ENCODE data around the gene LEKR1. TPM values are rescaled to one million over a fixed set of nuclear protein-coding genes. Genes with fewer than 3 reads are reported as not detected.

The LEKR1 gene
- total RNA-seq, 2 experiments from 2014 or later = 1.4 to 1.6 TPM

- no peaks in the 10 kb centered on the region for H3K36me3 Mint-ChIP-seq (ENCODE audit: low read depth)
- no peaks in the 10 kb centered on the region for H3K4me1 Mint-ChIP-seq
- DNase-seq = no peak
- no peak overlapping the region for H3K27ac Mint-ChIP-seq
- H3K4me3 Mint-ChIP-seq = no peak overlapping the region
- POLR2A ChIA-PET = no interaction called here
- CTCF ChIA-PET = no interaction called here
- peaks cover 22% of the 10 kb centered on the region for H3K27me3 Mint-ChIP-seq
- peaks cover 2% of the 10 kb centered on the region for H3K9me3 Mint-ChIP-seq
Observed at GRCh38 chr3:157045238-157045850, 219.2 kb downstream of the LEKR1 start.

- CTCF ChIA-PET = interaction anchor here (1.0 kb wide), 1 partner anchor 91 kb away, joined by 3 read pairs; no protein-coding TSS in a partner anchor
- H3K9me3 Mint-ChIP-seq = peaks cover 2% of the 10 kb centered on the region
Observed at GRCh38 chr3:157046520-157046919, 220.4 kb downstream of the LEKR1 start.

GRCh38 chr3:157051055-157051454, 224.9 kb downstream of the LEKR1 start:
- Mint-ChIP-seq H3K36me3 (ENCODE audit: low read depth) (no peaks in the 10 kb centered on the region), H3K4me1 (no peaks in the 10 kb centered on the region), H3K27me3 (peaks cover 7% of the 10 kb centered on the region), H3K4me3 (no peak overlapping the region), H3K27ac (no peak overlapping the region), H3K9me3 (no peaks in the 10 kb centered on the region)
- ChIA-PET CTCF (interaction anchor here (1.2 kb wide), 1 partner anchor 12 kb away, joined by 3 read pairs; no protein-coding TSS in a partner anchor), POLR2A (no interaction called here)
- DNase-seq = no peak

More at GRCh38 chr3:157046520-157046919, 220.4 kb downstream of the LEKR1 start:
- Mint-ChIP-seq H3K27me3 (peaks cover 19% of the 10 kb centered on the region), H3K4me3 (no peak overlapping the region), H3K36me3 (ENCODE audit: low read depth) (no peaks in the 10 kb centered on the region), H3K4me1 (no peaks in the 10 kb centered on the region), H3K27ac (no peak overlapping the region)
- no peak for DNase-seq
- POLR2A ChIA-PET = no interaction called here

GRCh38 chr3:157051591-157051990, 225.4 kb downstream of the LEKR1 start:
- H3K36me3 Mint-ChIP-seq (ENCODE audit: low read depth) = no peaks in the 10 kb centered on the region
- no peak overlapping the region for H3K27ac Mint-ChIP-seq
- no peaks in the 10 kb centered on the region for H3K9me3 Mint-ChIP-seq
- H3K4me3 Mint-ChIP-seq = no peak overlapping the region
- POLR2A ChIA-PET = no interaction called here
- H3K27me3 Mint-ChIP-seq = peaks cover 7% of the 10 kb centered on the region
- no peaks in the 10 kb centered on the region for H3K4me1 Mint-ChIP-seq
- CTCF ChIA-PET = no interaction called here
- DNase-seq = no peak

GRCh38 chr3:157056035-157056434, 229.9 kb downstream of the LEKR1 start:
- ChIA-PET CTCF (no interaction called here), POLR2A (no interaction called here)
- no peak for DNase-seq
- Mint-ChIP-seq H3K36me3 (ENCODE audit: low read depth) (no peaks in the 10 kb centered on the region), H3K27me3 (no peaks in the 10 kb centered on the region), H3K9me3 (no peaks in the 10 kb centered on the region), H3K4me3 (no peak overlapping the region), H3K4me1 (peaks cover 14% of the 10 kb centered on the region), H3K27ac (no peak overlapping the region)

GRCh38 chr3:157058392-157059071, 232.4 kb downstream of the LEKR1 start:
- peaks cover 14% of the 10 kb centered on the region for H3K4me1 Mint-ChIP-seq
- H3K27ac Mint-ChIP-seq = no peak overlapping the region
- no peaks in the 10 kb centered on the region for H3K27me3 Mint-ChIP-seq
- peaks cover 2% of the 10 kb centered on the region for H3K9me3 Mint-ChIP-seq
- ChIA-PET CTCF (no interaction called here), POLR2A (no interaction called here)
- H3K4me3 Mint-ChIP-seq = no peak overlapping the region
- H3K36me3 Mint-ChIP-seq (ENCODE audit: low read depth) = no peaks in the 10 kb centered on the region
- DNase-seq = no peak

- no peak for DNase-seq
- Mint-ChIP-seq H3K27me3 (no peaks in the 10 kb centered on the region), H3K9me3 (peaks cover 2% of the 10 kb centered on the region), H3K4me1 (peaks cover 14% of the 10 kb centered on the region), H3K36me3 (ENCODE audit: low read depth) (no peaks in the 10 kb centered on the region), H3K27ac (no peak overlapping the region), H3K4me3 (no peak overlapping the region)
- POLR2A ChIA-PET = no interaction called here
- CTCF ChIA-PET = no interaction called here
Observed at GRCh38 chr3:157059181-157059580, 233.0 kb downstream of the LEKR1 start.

GRCh38 chr3:157059661-157060060, 233.5 kb downstream of the LEKR1 start:
- H3K4me3 Mint-ChIP-seq = no peak overlapping the region

GRCh38 chr3:157061265-157061664, 235.1 kb downstream of the LEKR1 start:
- ChIA-PET CTCF (no interaction called here), POLR2A (no interaction called here)
- H3K9me3 Mint-ChIP-seq = peaks cover 2% of the 10 kb centered on the region
- no peak overlapping the region for H3K4me3 Mint-ChIP-seq
- no peak for DNase-seq
- H3K36me3 Mint-ChIP-seq (ENCODE audit: low read depth) = no peaks in the 10 kb centered on the region
- H3K4me1 Mint-ChIP-seq = peaks cover 16% of the 10 kb centered on the region
- no peaks in the 10 kb centered on the region for H3K27me3 Mint-ChIP-seq
- H3K27ac Mint-ChIP-seq = no peak overlapping the region

More at GRCh38 chr3:157059661-157060060, 233.5 kb downstream of the LEKR1 start:
- peaks cover 2% of the 10 kb centered on the region for H3K9me3 Mint-ChIP-seq
- H3K27ac Mint-ChIP-seq = no peak overlapping the region
- H3K36me3 Mint-ChIP-seq (ENCODE audit: low read depth) = no peaks in the 10 kb centered on the region
- no peak for DNase-seq
- ChIA-PET POLR2A (no interaction called here), CTCF (no interaction called here)
- peaks cover 14% of the 10 kb centered on the region for H3K4me1 Mint-ChIP-seq
- no peaks in the 10 kb centered on the region for H3K27me3 Mint-ChIP-seq

GRCh38 chr3:157063469-157063868, 237.3 kb downstream of the LEKR1 start:
- no peak overlapping the region for H3K27ac Mint-ChIP-seq
- no peaks in the 10 kb centered on the region for H3K27me3 Mint-ChIP-seq
- ChIA-PET CTCF (interaction anchor here (1.2 to 1.3 kb wide), 2 partner anchors 13 to 519 kb away, joined by 3 read pairs; no protein-coding TSS in a partner anchor), POLR2A (no interaction called here)
- H3K4me1 Mint-ChIP-seq = peaks cover 37% of the 10 kb centered on the region
- H3K9me3 Mint-ChIP-seq = peaks cover 2% of the 10 kb centered on the region
- H3K36me3 Mint-ChIP-seq (ENCODE audit: low read depth) = no peaks in the 10 kb centered on the region
- no peak for DNase-seq
- no peak overlapping the region for H3K4me3 Mint-ChIP-seq

- Mint-ChIP-seq H3K27me3 (no peaks in the 10 kb centered on the region), H3K27ac (no peak overlapping the region), H3K9me3 (peaks cover 2% of the 10 kb centered on the region), H3K4me3 (no peak overlapping the region), H3K36me3 (ENCODE audit: low read depth) (no peaks in the 10 kb centered on the region), H3K4me1 (peaks cover 38% of the 10 kb centered on the region)
- DNase-seq = no peak
- ChIA-PET POLR2A (no interaction called here), CTCF (no interaction called here)
Observed at GRCh38 chr3:157063926-157064325, 237.8 kb downstream of the LEKR1 start.

GRCh38 chr3:157064402-157064801, 238.2 kb downstream of the LEKR1 start:
- H3K4me1 Mint-ChIP-seq = peaks cover 33% of the 10 kb centered on the region
- H3K36me3 Mint-ChIP-seq (ENCODE audit: low read depth) = no peaks in the 10 kb centered on the region
- ChIA-PET CTCF (no interaction called here), POLR2A (no interaction called here)
- no peaks in the 10 kb centered on the region for H3K27me3 Mint-ChIP-seq
- no peak overlapping the region for H3K27ac Mint-ChIP-seq
- H3K4me3 Mint-ChIP-seq = no peak overlapping the region
- peaks cover 2% of the 10 kb centered on the region for H3K9me3 Mint-ChIP-seq
- no peak for DNase-seq

- Mint-ChIP-seq H3K27ac (no peak overlapping the region), H3K9me3 (peaks cover 2% of the 10 kb centered on the region), H3K4me1 (peaks cover 27% of the 10 kb centered on the region), H3K4me3 (no peak overlapping the region), H3K36me3 (ENCODE audit: low read depth) (no peaks in the 10 kb centered on the region), H3K27me3 (no peaks in the 10 kb centered on the region)
- POLR2A ChIA-PET = interaction anchor here (1.6 to 2.9 kb wide), 3 partner anchors 24 to 247 kb away, joined by 4 to 19 read pairs (median 11); no protein-coding TSS in a partner anchor
- CTCF ChIA-PET = interaction anchor here (1.0 to 2.5 kb wide), 2 partner anchors 15 to 72 kb away, joined by 3 to 11 read pairs; no protein-coding TSS in a partner anchor
- DNase-seq = no peak
Observed at GRCh38 chr3:157065201-157065600, 239.0 kb downstream of the LEKR1 start.

Data from activated CD4-positive, alpha-beta memory T cell treated with anti-CD3 and anti-CD28 coated beads, Interleukin-2, amount 10 ng/mL, durations not matched to agents 7 days and 5 days (primary cell).